CD8-positive, alpha-beta memory T cell (primary cell): ENCODE data around the gene RERE. TPM values are rescaled to one million over a fixed set of nuclear protein-coding genes. Genes with fewer than 3 reads are reported as not detected.

Experiments
- CTCF ChIA-PET: fragments of 350-600 bp; sonication (Branson Sonifier 250); formaldehyde crosslinking; loops from one replicate; lab custom pipeline; 2021; ENCODE audit warnings: antibody characterized with exemption; lab: Charles Lee
- POLR2A ChIA-PET: fragments of 350-600 bp; sonication (Branson Sonifier 250); formaldehyde crosslinking; loops from one replicate; lab custom pipeline; 2021; ENCODE audit warnings: antibody characterized with exemption; lab: Charles Lee
- DNase-seq, 5 donors: peaks; one replicate each; pipeline versions ENCODE4 v3.0.0 to v3.0.0-alpha.2; 2020 to 2022; ENCODE audit warnings: mixed read lengths in 1 of 5
- H3K27ac ChIP-seq: one replicate; pipeline ENCODE4 v1.7.0; 2013; ENCODE audit warnings: low read depth, mild to moderate bottlenecking, low read length, moderate library complexity
- H3K27me3 ChIP-seq: 2 replicates; pipeline ENCODE4 v1.7.0; 2013; ENCODE audit warnings: low read length, mild to moderate bottlenecking; ENCODE audit not compliant: insufficient read depth, poor library complexity, severe bottlenecking
- H3K36me3 ChIP-seq: 2 replicates; pipeline ENCODE4 v1.7.0; 2013; ENCODE audit warnings: mild to moderate bottlenecking, low read length, moderate library complexity; ENCODE audit not compliant: insufficient read depth
- H3K4me1 ChIP-seq: 2 replicates; pipeline ENCODE4 v1.7.0; 2013; ENCODE audit warnings: mild to moderate bottlenecking, low read length, moderate library complexity; ENCODE audit not compliant: insufficient read depth
- H3K4me3 ChIP-seq: 2 replicates; pipeline ENCODE4 v1.7.0; 2013; ENCODE audit warnings: mild to moderate bottlenecking, low read length
- H3K9me3 ChIP-seq: 2 replicates; pipeline ENCODE4 v1.7.0; 2013; ENCODE audit warnings: mild to moderate bottlenecking, low read length
- H3K27ac Mint-ChIP-seq, 8 donors: one replicate each; pipeline ENCODE4 v1.8.0; 2020 to 2021; ENCODE audit warnings: mixed read lengths in 8 of 8, mild to moderate bottlenecking in 6 of 8, inconsistent platforms in 3 of 8, moderate library complexity in 3 of 8
- H3K27me3 Mint-ChIP-seq, 2 donors: one replicate each; pipeline ENCODE4 v1.8.0; 2020 to 2021; ENCODE audit warnings: mixed read lengths in 2 of 2, mild to moderate bottlenecking in 1 of 2, moderate library complexity in 1 of 2
- H3K36me3 Mint-ChIP-seq, 3 donors: one replicate each; pipeline ENCODE4 v1.8.0; 2020 to 2021; ENCODE audit warnings: mixed read lengths in 3 of 3, inconsistent platforms in 1 of 3, mild to moderate bottlenecking in 1 of 3
- H3K4me1 Mint-ChIP-seq, 3 donors: one replicate each; pipeline ENCODE4 v1.8.0; 2020 to 2021; ENCODE audit warnings: mixed read lengths in 3 of 3, inconsistent platforms in 1 of 3, mild to moderate bottlenecking in 1 of 3
- H3K4me3 Mint-ChIP-seq, 7 donors: one replicate each; pipeline ENCODE4 v1.8.0; 2020 to 2021; ENCODE audit warnings: mixed read lengths in 7 of 7, mild to moderate bottlenecking in 6 of 7, moderate library complexity in 4 of 7, inconsistent platforms in 2 of 7
- H3K9me3 Mint-ChIP-seq, 5 donors: one replicate each; pipeline ENCODE4 v1.8.0; 2020 to 2022; ENCODE audit warnings: mixed read lengths in 5 of 5, mild to moderate bottlenecking in 3 of 5, moderate library complexity in 2 of 5, inconsistent platforms in 1 of 5
- polyA plus RNA-seq: library from polyadenylated mRNA; unstranded; fragments of 300-500 nt; fragmentation: Illumina TruSeq; gene quantifications from one replicate; pipeline ENCODE4 v1.2.3, GENCODE V29; 2021
- total RNA-seq, 2 experiments: library from RNA; stranded (reverse); gene quantifications; one replicate each; pipeline ENCODE4 v1.2.3, GENCODE V29; 2021

RERE gene
- total and polyA plus RNA-seq, 3 experiments from 2014 or later, result 10.9 to 39.2 (median 37.9) TPM

DNA sequence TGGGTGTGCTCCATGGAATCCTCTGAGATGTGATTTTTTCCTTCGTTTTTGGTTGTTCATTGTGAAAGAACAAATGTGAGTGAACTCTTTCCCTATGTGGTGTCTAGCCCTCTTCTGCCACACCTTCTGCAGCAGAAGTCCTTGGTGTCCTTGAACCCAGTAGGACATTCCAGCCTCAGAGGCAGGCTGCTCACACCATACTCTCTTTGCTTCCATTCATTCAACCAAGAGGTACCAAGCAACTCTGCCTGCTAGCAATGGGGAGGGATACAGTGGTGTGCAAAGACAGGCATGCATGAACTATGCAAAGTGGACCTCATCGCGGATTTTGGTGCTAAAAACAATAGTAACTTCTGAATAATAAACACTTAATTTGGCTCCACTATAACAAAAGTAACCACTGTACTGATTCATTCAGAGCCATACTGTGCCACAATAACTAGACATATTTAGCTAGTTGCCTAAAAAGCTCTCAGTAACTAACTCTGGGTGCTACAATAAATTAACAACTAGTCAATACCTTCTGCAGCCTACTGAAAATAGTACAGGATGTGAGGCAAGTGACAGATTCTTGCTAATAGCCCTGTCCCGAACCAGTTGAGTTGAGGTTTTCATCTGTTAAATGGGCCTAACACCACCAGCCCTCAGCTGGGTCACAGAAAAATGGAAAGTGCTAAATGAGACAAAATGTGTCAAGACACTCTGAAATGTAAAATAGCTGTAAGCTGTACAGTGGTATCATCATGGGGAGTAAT, 344.1 kb downstream of the RERE start:
- POLR2A ChIA-PET, result interaction anchor here (0.6 kb wide), 1 partner anchor 199 kb away, joined by 3 read pairs; no protein-coding TSS in a partner anchor
- H3K4me3 Mint-ChIP-seq, result peak overlapping the region in 2 of 7 donors; percentile 23 to 46
- H3K36me3 Mint-ChIP-seq, result peaks cover 0 to 4% (median 0%) of the 10 kb centered on the region in 3 donors
- Histone ChIP-seq H3K9me3 (no peaks in the 10 kb centered on the region), H3K4me3 (no peak overlapping the region), H3K36me3 (no peaks in the 10 kb centered on the region), H3K27ac (no peak overlapping the region), H3K4me1 (peaks cover 20% of the 10 kb centered on the region), H3K27me3 (no peaks in the 10 kb centered on the region)
- no peaks in the 10 kb centered on the region for H3K9me3 Mint-ChIP-seq
- H3K27me3 Mint-ChIP-seq, result no peaks in the 10 kb centered on the region
- peak overlapping the region in 5 of 8 donors; percentile 8 to 47 (median 37) for H3K27ac Mint-ChIP-seq
- H3K4me1 Mint-ChIP-seq, result peaks cover 17 to 42% (median 37%) of the 10 kb centered on the region in 3 donors
- CTCF ChIA-PET, result no interaction called here
- no peak for DNase-seq

DNA sequence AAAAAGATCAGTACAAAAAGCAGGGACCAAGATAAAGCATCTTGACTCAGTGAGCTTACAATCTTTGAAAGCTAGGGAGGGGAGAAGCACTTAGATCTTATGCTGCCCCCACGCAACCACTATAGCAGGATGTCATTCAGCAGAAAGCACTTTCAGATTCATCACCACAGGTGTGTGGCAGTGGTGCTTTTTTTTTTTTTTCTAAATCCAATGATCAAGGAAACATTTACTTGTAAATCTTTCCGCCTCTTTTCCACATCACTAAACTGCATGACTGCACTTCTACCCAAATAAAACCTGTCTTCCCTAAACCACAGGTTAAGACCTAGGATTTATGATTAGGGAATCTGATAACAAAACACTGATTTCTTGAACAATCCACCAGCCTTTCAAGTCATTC, 344.8 kb downstream of the RERE start:
- Mint-ChIP-seq H3K4me3 (no peak overlapping the region), H3K9me3 (no peaks in the 10 kb centered on the region), H3K36me3 (no peaks in the 10 kb centered on the region), H3K27ac (peak overlapping the region in 3 of 8 donors; percentile 27 to 40 (median 29)), H3K27me3 (no peaks in the 10 kb centered on the region), H3K4me1 (peaks cover 16 to 36% (median 32%) of the 10 kb centered on the region in 3 donors)
- H3K27me3 ChIP-seq, result no peaks in the 10 kb centered on the region
- no peaks in the 10 kb centered on the region for H3K9me3 ChIP-seq
- no peak overlapping the region for H3K4me3 ChIP-seq
- DNase-seq, result peak in 2 of 5 donors; percentile 14 to 57
- peaks cover 20% of the 10 kb centered on the region for H3K4me1 ChIP-seq
- no peak overlapping the region for H3K27ac ChIP-seq
- CTCF ChIA-PET, result no interaction called here
- H3K36me3 ChIP-seq, result no peaks in the 10 kb centered on the region
- POLR2A ChIA-PET, result no interaction called here

DNA sequence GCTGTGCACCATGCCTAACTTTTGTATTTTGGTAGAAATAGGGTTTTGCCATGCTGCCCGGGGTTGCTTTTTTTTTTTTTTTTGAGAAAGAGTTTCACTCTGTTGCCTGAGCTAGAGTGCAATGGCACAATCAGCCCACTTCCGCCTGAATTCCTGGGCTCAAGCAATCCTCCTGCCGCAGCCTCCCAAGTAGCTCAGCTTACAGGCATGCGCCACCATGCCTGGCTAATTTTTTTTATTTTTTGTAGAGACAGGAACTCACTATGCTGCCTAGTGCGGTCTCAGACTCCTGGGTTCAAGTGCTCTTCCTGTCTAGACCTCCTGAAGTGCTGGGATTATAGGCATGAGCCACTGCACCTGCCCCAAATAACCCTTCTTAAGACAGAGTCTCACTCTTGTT, 346.0 kb downstream of the RERE start:
- Mint-ChIP-seq H3K4me3 (no peak overlapping the region), H3K9me3 (no peaks in the 10 kb centered on the region), H3K4me1 (peaks cover 15 to 29% (median 24%) of the 10 kb centered on the region in 3 donors), H3K27me3 (no peaks in the 10 kb centered on the region), H3K27ac (no peak overlapping the region), H3K36me3 (peaks cover 0 to 3% (median 0%) of the 10 kb centered on the region in 3 donors)
- ChIA-PET CTCF (no interaction called here), POLR2A (no interaction called here)
- Histone ChIP-seq H3K4me1 (peaks cover 20% of the 10 kb centered on the region), H3K27ac (no peak overlapping the region), H3K9me3 (no peaks in the 10 kb centered on the region), H3K27me3 (no peaks in the 10 kb centered on the region), H3K4me3 (no peak overlapping the region), H3K36me3 (no peaks in the 10 kb centered on the region)
- no peak for DNase-seq

DNA sequence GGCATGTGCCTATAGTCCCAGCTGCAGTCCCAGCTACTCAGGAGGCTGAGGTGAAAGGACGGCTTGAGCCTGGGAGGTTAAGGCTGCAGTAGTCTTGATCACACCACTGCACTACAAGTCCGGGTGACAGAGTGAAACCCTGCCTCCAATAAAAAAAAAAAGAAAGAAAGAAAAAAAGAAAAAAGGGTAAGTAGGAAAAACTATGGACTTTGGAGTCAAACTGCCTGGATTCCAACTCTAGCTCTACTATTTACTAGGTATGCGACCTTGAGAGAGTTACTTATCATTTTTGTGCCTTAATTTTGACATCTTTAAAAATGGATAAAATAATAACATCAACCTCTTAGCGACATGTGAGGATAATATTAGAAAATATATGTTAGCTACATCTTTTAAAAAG, 348.7 kb downstream of the RERE start:
- Histone ChIP-seq H3K27me3 (no peaks in the 10 kb centered on the region), H3K4me1 (peaks cover 19% of the 10 kb centered on the region), H3K27ac (no peak overlapping the region), H3K9me3 (no peaks in the 10 kb centered on the region), H3K4me3 (no peak overlapping the region), H3K36me3 (no peaks in the 10 kb centered on the region)
- ChIA-PET POLR2A (no interaction called here), CTCF (interaction anchor here (1.3 kb wide), 1 partner anchor 44 kb away, joined by 3 read pairs; no protein-coding TSS in a partner anchor)
- Mint-ChIP-seq H3K27ac (no peak overlapping the region), H3K9me3 (no peaks in the 10 kb centered on the region), H3K4me3 (no peak overlapping the region), H3K4me1 (peaks cover 15 to 22% (median 17%) of the 10 kb centered on the region in 3 donors), H3K36me3 (peaks cover 0 to 24% (median 3%) of the 10 kb centered on the region in 3 donors), H3K27me3 (no peaks in the 10 kb centered on the region)
- DNase-seq, result no peak

DNA sequence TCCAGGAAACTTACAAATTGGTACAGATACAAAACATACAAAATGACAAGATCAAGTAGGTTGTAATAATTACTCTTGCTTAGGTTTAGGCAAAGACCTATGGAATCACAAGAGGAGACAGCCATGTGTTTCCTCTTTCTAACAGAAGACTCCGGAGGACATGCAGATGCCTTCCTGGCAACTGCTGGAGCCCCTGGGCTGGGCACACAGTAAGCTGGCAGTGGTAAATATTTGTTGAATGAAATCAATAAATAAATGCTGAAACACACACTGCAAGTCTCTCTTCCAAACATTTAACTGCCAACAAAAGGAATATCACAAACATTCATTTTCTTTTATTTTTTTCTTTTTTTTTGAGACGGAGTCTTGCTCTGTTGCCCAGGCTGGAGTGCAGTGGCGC, 350.1 kb downstream of the RERE start:
- H3K4me1 Mint-ChIP-seq, result peaks cover 10 to 20% (median 10%) of the 10 kb centered on the region in 3 donors
- POLR2A ChIA-PET, result no interaction called here
- CTCF ChIA-PET, result no interaction called here
- H3K27me3 Mint-ChIP-seq, result no peaks in the 10 kb centered on the region
- no peak overlapping the region for H3K27ac ChIP-seq
- no peaks in the 10 kb centered on the region for H3K27me3 ChIP-seq
- H3K4me3 ChIP-seq, result no peak overlapping the region
- DNase-seq, result no peak
- peaks cover 0 to 34% (median 3%) of the 10 kb centered on the region in 3 donors for H3K36me3 Mint-ChIP-seq
- no peaks in the 10 kb centered on the region for H3K9me3 ChIP-seq
- no peaks in the 10 kb centered on the region for H3K9me3 Mint-ChIP-seq
- H3K27ac Mint-ChIP-seq, result peak overlapping the region in 1 of 8 donors; percentile 37
- no peaks in the 10 kb centered on the region for H3K36me3 ChIP-seq
- peaks cover 17% of the 10 kb centered on the region for H3K4me1 ChIP-seq
- H3K4me3 Mint-ChIP-seq, result no peak overlapping the region

DNA sequence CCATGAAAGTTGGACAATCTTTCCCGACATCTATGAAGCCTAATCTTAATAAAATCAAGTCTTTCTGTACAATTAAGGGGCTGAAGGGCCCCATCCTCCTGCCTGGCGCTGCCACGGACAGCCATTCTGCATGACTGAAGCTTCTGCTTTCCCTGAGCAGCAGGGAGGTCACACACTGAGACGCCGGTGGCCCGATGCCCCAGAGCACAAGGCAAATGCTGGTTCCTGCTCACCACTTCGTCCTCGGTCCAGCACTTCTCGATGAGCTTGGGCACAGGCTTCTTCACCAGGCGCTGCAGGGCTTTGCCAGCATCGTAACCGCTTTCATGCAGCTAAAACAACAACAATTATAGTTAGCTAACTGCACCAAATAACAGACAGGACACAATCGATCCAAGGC, 351.7 kb downstream of the RERE start:
- POLR2A ChIA-PET, result no interaction called here

DNA sequence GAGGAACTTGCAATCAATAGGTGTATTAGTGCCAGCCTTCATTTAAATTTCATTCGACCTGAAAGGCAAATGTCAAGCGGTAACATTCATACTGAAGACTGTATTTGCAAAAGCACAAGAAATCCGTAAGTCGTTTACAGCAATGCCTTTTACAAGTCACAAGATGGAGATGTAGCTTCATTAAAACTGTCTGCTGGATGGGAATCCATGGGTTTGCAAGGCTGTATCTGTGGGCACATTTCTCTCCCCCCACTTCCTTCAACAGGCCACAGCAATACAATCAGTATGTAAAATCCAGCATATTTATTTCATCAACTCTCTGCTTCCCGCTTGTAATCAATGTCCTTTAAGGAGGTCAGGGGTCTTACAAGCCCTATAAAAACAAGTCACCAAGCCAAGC, 352.4 kb downstream of the RERE start:
- peaks cover 0 to 37% (median 8%) of the 10 kb centered on the region in 3 donors for H3K36me3 Mint-ChIP-seq
- no peak for DNase-seq
- Histone ChIP-seq H3K27me3 (no peaks in the 10 kb centered on the region), H3K4me1 (peaks cover 29% of the 10 kb centered on the region), H3K27ac (no peak overlapping the region), H3K9me3 (no peaks in the 10 kb centered on the region), H3K36me3 (no peaks in the 10 kb centered on the region), H3K4me3 (no peak overlapping the region)
- ChIA-PET POLR2A (no interaction called here), CTCF (interaction anchor here (1.4 kb wide), 1 partner anchor 61 kb away, joined by 3 read pairs; no protein-coding TSS in a partner anchor)
- H3K4me3 Mint-ChIP-seq, result no peak overlapping the region
- H3K27ac Mint-ChIP-seq, result no peak overlapping the region
- no peaks in the 10 kb centered on the region for H3K27me3 Mint-ChIP-seq
- H3K4me1 Mint-ChIP-seq, result peaks cover 10 to 22% (median 16%) of the 10 kb centered on the region in 3 donors
- no peaks in the 10 kb centered on the region for H3K9me3 Mint-ChIP-seq

More for the DNA sequence above, 351.7 kb downstream of the RERE start:
- CTCF ChIA-PET, result interaction anchor here (1.4 kb wide), 1 partner anchor 60 kb away, joined by 3 read pairs; no protein-coding TSS in a partner anchor
- no peak for DNase-seq
- no peaks in the 10 kb centered on the region for H3K27me3 Mint-ChIP-seq
- H3K4me3 Mint-ChIP-seq, result no peak overlapping the region
- H3K4me3 ChIP-seq, result no peak overlapping the region
- H3K27ac ChIP-seq, result no peak overlapping the region
- no peaks in the 10 kb centered on the region for H3K36me3 ChIP-seq
- no peaks in the 10 kb centered on the region for H3K27me3 ChIP-seq
- H3K27ac Mint-ChIP-seq, result no peak overlapping the region
- H3K36me3 Mint-ChIP-seq, result peaks cover 0 to 37% (median 8%) of the 10 kb centered on the region in 3 donors
- no peaks in the 10 kb centered on the region for H3K9me3 ChIP-seq
- no peaks in the 10 kb centered on the region for H3K9me3 Mint-ChIP-seq
- H3K4me1 ChIP-seq, result peaks cover 26% of the 10 kb centered on the region
- H3K4me1 Mint-ChIP-seq, result peaks cover 10 to 22% (median 15%) of the 10 kb centered on the region in 3 donors

DNA sequence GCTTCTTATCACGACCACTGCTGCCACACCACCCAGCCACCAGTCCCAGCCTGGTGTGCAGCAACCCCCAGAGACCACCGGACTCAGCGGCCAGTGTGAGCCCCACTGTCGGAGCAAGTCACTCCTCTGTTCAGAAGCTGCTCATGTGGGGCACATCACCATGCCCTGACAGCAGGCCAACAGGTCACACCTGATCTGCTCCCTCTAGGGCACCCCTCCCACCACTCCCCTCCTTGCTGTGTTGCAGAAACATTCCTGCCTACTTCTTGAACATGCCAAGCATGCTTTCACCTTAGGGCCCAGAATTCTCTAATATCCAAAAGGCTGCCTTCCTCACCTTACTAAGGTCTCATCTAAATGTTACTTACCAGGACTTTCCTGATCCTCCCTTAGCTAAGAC, 353.1 kb downstream of the RERE start:
- ChIA-PET POLR2A (no interaction called here), CTCF (no interaction called here)
- DNase-seq, result no peak
- Mint-ChIP-seq H3K4me1 (peaks cover 10 to 22% (median 20%) of the 10 kb centered on the region in 3 donors), H3K27me3 (no peaks in the 10 kb centered on the region), H3K36me3 (peaks cover 0 to 37% (median 8%) of the 10 kb centered on the region in 3 donors), H3K4me3 (no peak overlapping the region), H3K27ac (peak overlapping the region in 3 of 8 donors; percentile 11 to 50 (median 44)), H3K9me3 (no peaks in the 10 kb centered on the region)
- Histone ChIP-seq H3K9me3 (no peaks in the 10 kb centered on the region), H3K4me1 (peaks cover 29% of the 10 kb centered on the region), H3K4me3 (no peak overlapping the region), H3K27me3 (no peaks in the 10 kb centered on the region), H3K27ac (no peak overlapping the region), H3K36me3 (no peaks in the 10 kb centered on the region)
